ENCODE results near the gene GOLGA6L24.
"Not testable (repeated sequence)": the region's sequence is repeated elsewhere in the genome, so short reads cannot be mapped to it uniquely, and the experiment has no call there.

Gene GOLGA6L24

DNA sequence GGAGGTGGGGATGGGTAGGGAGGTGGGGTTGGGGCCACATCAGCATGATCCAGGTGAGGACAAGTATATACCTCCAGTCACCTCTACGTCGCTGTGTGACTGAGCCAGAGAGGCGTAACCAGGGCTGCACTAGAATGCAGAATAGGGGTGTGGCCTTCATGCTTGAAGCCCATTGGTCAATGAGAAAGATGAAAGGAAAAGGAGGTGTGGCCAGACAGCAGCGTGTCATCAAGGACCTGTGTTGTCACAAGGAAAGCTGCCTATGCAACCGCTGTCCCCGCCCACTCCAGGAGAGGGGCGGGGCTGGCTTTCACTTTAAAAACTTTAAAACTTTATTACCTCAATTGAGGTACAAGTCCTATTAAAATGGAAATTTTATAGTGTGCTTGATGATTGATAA lies at the start of gene GOLGA6L24:
Gene GOLGA6L24 (minus strand): TSS at position 101 of the 400 bp plus-strand sequence. CDS start 61 bp downstream, at position 40.
- not testable (repeated sequence) for H3K27ac ChIP-seq

DNA sequence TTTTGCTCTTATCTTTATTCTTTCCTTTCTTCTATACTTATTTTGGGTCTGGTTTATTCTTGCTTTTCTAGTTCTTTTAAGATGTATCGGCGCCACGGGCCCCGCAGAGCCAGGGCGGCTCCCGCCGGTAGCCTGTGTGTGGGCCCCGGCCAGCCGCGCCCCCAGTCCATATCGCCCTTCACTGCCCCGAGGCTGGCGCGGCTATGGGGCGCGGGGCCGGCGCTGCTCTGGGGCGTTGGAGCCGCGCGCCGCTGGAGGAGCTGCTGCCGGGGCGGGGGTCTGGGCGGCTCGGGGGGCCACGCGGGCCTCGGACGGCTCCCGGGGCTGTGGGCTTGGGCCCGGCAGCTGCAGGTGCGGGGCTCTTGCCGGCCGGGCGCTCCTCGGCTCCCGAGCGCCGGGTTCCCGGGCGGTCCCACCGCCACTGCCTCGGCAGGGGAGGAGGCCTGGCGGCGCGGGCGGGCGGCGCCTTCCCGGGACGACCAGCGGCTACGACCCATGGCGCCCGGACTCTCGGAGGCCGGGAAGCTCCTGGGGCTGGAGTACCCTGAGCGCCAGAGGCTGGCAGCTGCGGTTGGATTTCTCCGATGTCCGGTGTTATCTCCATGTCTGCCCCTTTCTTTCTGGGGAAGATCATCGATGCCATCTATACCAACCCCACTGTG lies 45.0 kb upstream of the GOLGA6L24 start:
- not testable (repeated sequence) for H3K27ac ChIP-seq

DNA sequence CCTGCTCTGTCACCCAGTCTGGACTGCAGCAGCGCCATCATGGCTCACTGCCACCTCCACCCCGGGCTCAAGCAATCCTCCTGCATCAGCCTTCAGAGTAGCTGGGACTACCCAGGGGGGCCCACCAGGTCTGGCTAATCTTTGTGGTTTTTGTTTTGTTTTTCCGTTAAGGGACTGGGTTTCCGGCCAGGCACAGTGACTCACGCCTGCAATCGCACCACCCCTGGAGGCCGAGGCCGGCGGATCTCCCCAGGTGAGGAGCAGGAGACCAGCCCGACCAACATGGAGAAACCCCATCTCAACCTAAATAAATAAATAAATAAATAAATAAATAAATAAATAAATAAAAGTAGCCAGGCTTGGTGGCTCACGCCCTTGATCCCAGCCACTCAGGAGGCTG lies 38.1 kb upstream of the GOLGA6L24 start:
- H3K27ac ChIP-seq: not testable (repeated sequence)

DNA sequence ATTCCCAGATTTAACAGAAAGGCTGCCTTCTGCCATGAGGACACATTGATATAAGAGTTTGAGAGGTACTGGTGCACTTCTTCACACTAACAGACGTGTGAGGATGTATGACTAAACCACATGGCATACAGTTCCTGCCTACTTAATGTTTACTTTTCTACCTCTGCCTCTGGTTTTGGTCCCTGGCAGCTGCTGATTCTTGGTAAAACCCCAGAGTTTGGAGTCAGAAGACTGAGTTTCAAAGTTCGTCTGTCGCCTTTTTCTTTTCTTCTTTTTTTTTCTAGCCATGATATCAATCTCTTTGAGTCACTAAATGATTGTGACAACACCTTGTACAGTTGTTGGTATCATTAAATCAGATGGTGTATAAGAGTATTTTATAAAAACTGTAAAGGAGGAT lies 22.2 kb upstream of the GOLGA6L24 start:
- H3K27ac ChIP-seq: not testable (repeated sequence)

DNA sequence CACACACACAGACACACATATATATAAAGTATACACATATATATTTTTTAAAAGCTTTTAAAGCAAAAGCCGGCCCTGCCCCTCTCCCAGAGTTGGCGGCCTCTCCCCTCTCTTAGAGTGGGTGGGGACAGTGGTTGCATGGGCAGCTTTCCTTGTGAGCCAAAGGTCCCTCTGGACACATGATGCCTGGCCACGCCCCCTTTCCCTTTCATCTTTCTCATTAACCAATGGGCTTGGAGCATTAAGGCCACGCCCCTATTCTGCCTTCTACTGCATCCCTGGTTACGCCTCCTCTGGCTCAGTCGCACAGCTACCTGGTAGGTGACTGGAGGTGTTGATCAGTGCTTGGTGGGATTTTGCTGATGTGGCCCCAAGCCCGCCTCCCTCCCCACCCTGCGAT lies 20.5 kb upstream of the GOLGA6L24 start, which contains the start of gene GOLGA8F:
Gene GOLGA8F (plus strand): TSS at position 301 of the 400 bp plus-strand sequence. CDS start 98 bp downstream, at position 399.
- not testable (repeated sequence) for H3K27ac ChIP-seq

GRCh38 chr15:28365502-28365901 lies 7.6 kb upstream of the GOLGA6L24 start:
- H3K27ac ChIP-seq: not testable (repeated sequence)

- peak within 1 kb of the TSS; percentile 51 for H3K27ac ChIP-seq
Observed at GRCh38 chr15:28322129-28322588, 35.7 kb downstream of the GOLGA6L24 start, which contains the start of gene HERC2. Gene HERC2, minus strand, starts transcription at chr15:28322179. Its CDS starts 746 bp downstream, at chr15:28321433.

- peak overlapping the region; percentile 51 for H3K27ac ChIP-seq
Observed at GRCh38 chr15:28321358-28322078, 36.4 kb downstream of the GOLGA6L24 start.

GRCh38 chr15:28319725-28320124 lies 38.2 kb downstream of the GOLGA6L24 start:
- not testable (repeated sequence) for H3K27ac ChIP-seq

More at GRCh38 chr15:28321358-28322078, 36.4 kb downstream of the GOLGA6L24 start:
- peak; percentile 38; the same call in 1 of the 2 replicates for TF ChIP-seq ZFX (IDR thresholded peaks at IDR 0.05)

- not testable (repeated sequence) for H3K27ac ChIP-seq
Observed at GRCh38 chr15:28318828-28319227, 39.1 kb downstream of the GOLGA6L24 start.

- H3K27ac ChIP-seq: not testable (repeated sequence)
Observed at GRCh38 chr15:28318122-28318521, 39.8 kb downstream of the GOLGA6L24 start.

GRCh38 chr15:28316958-28317357 lies 40.9 kb downstream of the GOLGA6L24 start:
- H3K27ac ChIP-seq: not testable (repeated sequence)

GRCh38 chr15:28310454-28310853 lies 47.4 kb downstream of the GOLGA6L24 start:
- H3K27ac ChIP-seq: not testable (repeated sequence)

- not testable (repeated sequence) for H3K27ac ChIP-seq
Observed at GRCh38 chr15:28308718-28309117, 49.2 kb downstream of the GOLGA6L24 start.
